ENCODE results near the gene TEX30.

The TEX30 gene

GRCh38 chr13:102769679-102770078 is 3.9 kb downstream of the TEX30 start:
- no peak for TF ChIP-seq ARNTL (CRISPR knock-in tag; IDR thresholded peaks at IDR 0.05; ENCODE audit: borderline replicate concordance, low read depth)
- no peak for TF ChIP-seq GLIS3 (CRISPR knock-in tag; IDR thresholded peaks at IDR 0.05)
- no peak for ATAC-seq

- ATAC-seq: no peak
- TF ChIP-seq OSR1 (CRISPR knock-in tag; IDR thresholded peaks at IDR 0.05) (no peak), BACH2 (CRISPR knock-in tag; IDR thresholded peaks at IDR 0.05; ENCODE audit: borderline replicate concordance) (no peak), ESRRG (CRISPR knock-in tag; IDR thresholded peaks at IDR 0.05) (no peak), ARNTL (CRISPR knock-in tag; IDR thresholded peaks at IDR 0.05; ENCODE audit: borderline replicate concordance, low read depth) (no peak), SNAI2 (CRISPR knock-in tag; IDR thresholded peaks at IDR 0.05) (no peak), GLIS3 (CRISPR knock-in tag; IDR thresholded peaks at IDR 0.05) (no peak), PATZ1 (CRISPR knock-in tag; IDR thresholded peaks at IDR 0.05; ENCODE audit: borderline replicate concordance) (no peak), ZFP3 (CRISPR knock-in tag; IDR thresholded peaks at IDR 0.05) (no peak), ZNF565 (CRISPR knock-in tag; conservative IDR thresholded peaks at IDR 0.05; ENCODE audit: low read depth) (no peak), TOX (CRISPR knock-in tag; IDR thresholded peaks at IDR 0.05; ENCODE audit: borderline replicate concordance) (no peak), CSDC2 (CRISPR knock-in tag; IDR thresholded peaks at IDR 0.05) (no peak)
Measured at GRCh38 chr13:102768909-102769308, 4.7 kb downstream of the TEX30 start.

- TF ChIP-seq BACH2 (CRISPR knock-in tag; IDR thresholded peaks at IDR 0.05; ENCODE audit: borderline replicate concordance): no peak
- no peak for TF ChIP-seq CREB5 (CRISPR knock-in tag; IDR thresholded peaks at IDR 0.05; ENCODE audit: low read depth)
- ATAC-seq: no peak
Measured at GRCh38 chr13:102763741-102764140, 9.8 kb downstream of the TEX30 start.

GRCh38 chr13:102761071-102761470 is 12.5 kb downstream of the TEX30 start:
- TF ChIP-seq BACH2 (CRISPR knock-in tag; IDR thresholded peaks at IDR 0.05; ENCODE audit: borderline replicate concordance): no peak
- TF ChIP-seq CSDC2 (CRISPR knock-in tag; IDR thresholded peaks at IDR 0.05): no peak
- TF ChIP-seq ESRRG (CRISPR knock-in tag; IDR thresholded peaks at IDR 0.05): no peak
- no peak for TF ChIP-seq ZFP3 (CRISPR knock-in tag; IDR thresholded peaks at IDR 0.05)
- no peak for TF ChIP-seq SNAI2 (CRISPR knock-in tag; IDR thresholded peaks at IDR 0.05)
- no peak for TF ChIP-seq POU6F1 (CRISPR knock-in tag; IDR thresholded peaks at IDR 0.05; ENCODE audit: borderline replicate concordance, low read depth)
- no peak for TF ChIP-seq TCF4 (CRISPR knock-in tag; IDR thresholded peaks at IDR 0.05; ENCODE audit: borderline replicate concordance)
- TF ChIP-seq PATZ1 (CRISPR knock-in tag; IDR thresholded peaks at IDR 0.05; ENCODE audit: borderline replicate concordance): no peak
- no peak for TF ChIP-seq ZNF8 (CRISPR knock-in tag; IDR thresholded peaks at IDR 0.05)
- TF ChIP-seq ZNF70 (CRISPR knock-in tag; IDR thresholded peaks at IDR 0.05): no peak
- TF ChIP-seq CREB5 (CRISPR knock-in tag; IDR thresholded peaks at IDR 0.05; ENCODE audit: low read depth): no peak
- no peak for TF ChIP-seq TSHZ2 (CRISPR knock-in tag; IDR thresholded peaks at IDR 0.05)
- no peak for TF ChIP-seq TOX (CRISPR knock-in tag; IDR thresholded peaks at IDR 0.05; ENCODE audit: borderline replicate concordance)
- TF ChIP-seq ZNF565 (CRISPR knock-in tag; conservative IDR thresholded peaks at IDR 0.05; ENCODE audit: low read depth): no peak
- no peak for TF ChIP-seq OSR1 (CRISPR knock-in tag; IDR thresholded peaks at IDR 0.05)
- no peak for TF ChIP-seq PPARA (CRISPR knock-in tag; IDR thresholded peaks at IDR 0.05; ENCODE audit: borderline replicate concordance)
- no peak for TF ChIP-seq ARNTL (CRISPR knock-in tag; IDR thresholded peaks at IDR 0.05; ENCODE audit: borderline replicate concordance, low read depth)
- TF ChIP-seq CSRNP3 (CRISPR knock-in tag; IDR thresholded peaks at IDR 0.05): no peak
- no peak for ATAC-seq
